Smooth muscle cell (in vitro differentiated cells): Measurements from ENCODE around the gene NR2F2. TPM values are rescaled to one million over a fixed set of nuclear protein-coding genes. Genes with fewer than 3 reads are reported as not detected.

ENCODE experiments used
- DNase-seq: peaks from one replicate; lab custom pipeline; 2025; ENCODE audit not compliant: unreplicated experiment; lab: John Stamatoyannopoulos, UW
- H2AFZ ChIP-seq: fragments of 200-600 bp; sonication (generic); 2 replicates; pipeline ENCODE4 v1.6.0; 2016; ENCODE audit warnings: antibody characterized with exemption, low read depth, mild to moderate bottlenecking
- H3F3A ChIP-seq: fragments of 200-600 bp; sonication (generic); 2 replicates; pipeline ENCODE4 v1.6.0; 2017; ENCODE audit warnings: antibody characterized with exemption, low read depth
- H3K27ac ChIP-seq: fragments of 200-600 bp; sonication (generic); 2 replicates; pipeline ENCODE4 v1.5.1; 2016; ENCODE audit warnings: low read depth, mild to moderate bottlenecking
- H3K27me3 ChIP-seq: fragments of 200-600 bp; sonication (generic); 2 replicates; pipeline ENCODE4 v1.6.1; 2016; ENCODE audit warnings: low read depth, mild to moderate bottlenecking
- H3K36me3 ChIP-seq: fragments of 200-600 bp; sonication (generic); 2 replicates; pipeline ENCODE4 v1.5.1; 2016; ENCODE audit warnings: low read depth
- H3K4me1 ChIP-seq: fragments of 200-600 bp; sonication (generic); 2 replicates; pipeline ENCODE4 v1.5.1; 2016; ENCODE audit warnings: low read depth
- H3K4me2 ChIP-seq: fragments of 200-600 bp; sonication (generic); 2 replicates; pipeline ENCODE4 v1.6.0; 2016; ENCODE audit warnings: mild to moderate bottlenecking
- H3K4me3 ChIP-seq: fragments of 200-600 bp; sonication (generic); 2 replicates; pipeline ENCODE4 v1.5.1; 2016; ENCODE audit warnings: mild to moderate bottlenecking
- H3K79me2 ChIP-seq: fragments of 200-600 bp; sonication (generic); 2 replicates; pipeline ENCODE4 v1.6.0; 2016; ENCODE audit warnings: low read depth, mild to moderate bottlenecking
- H3K9ac ChIP-seq: fragments of 200-600 bp; sonication (generic); 2 replicates; pipeline ENCODE4 v1.6.0; 2016; ENCODE audit warnings: low read depth
- H3K9me3 ChIP-seq: fragments of 200-600 bp; sonication (generic); replicated peaks from 2 replicates; pipeline ENCODE4 v1.5.1; 2016; ENCODE audit warnings: low read depth
- H4K20me1 ChIP-seq: fragments of 200-600 bp; sonication (generic); 2 replicates; pipeline ENCODE4 v1.6.0; 2016; ENCODE audit warnings: low read depth
- WGBS: methylation state at CpG from one replicate; pipeline ENCODE4 v1.1.7; 2016; ENCODE audit warnings: low lambda C conversion rate; 5-methylcytosine and 5-hydroxymethylcytosine counted together
- polyA plus RNA-seq: library from polyadenylated mRNA; unstranded; fragments of >200 nt; fragmentation: Nextera tagmentation; extraction: Ambion mirVana; gene quantifications from 2 replicates; pipeline ENCODE4 v1.2.1, GENCODE V29; 2016
- total RNA-seq: library from RNA; depleted of rRNA; stranded (reverse); fragments of >200 nt; gene quantifications from 2 replicates; pipeline ENCODE4 v1.2.3, GENCODE V29; 2014
- TF ChIP-seq, protein P1 (sequence below): fragments of 200-600 bp; sonication (generic); IDR thresholded peaks from 2 replicates; pipeline ENCODE4 v1.5.1; 2017; ENCODE audit warnings: borderline replicate concordance, mild to moderate bottlenecking, antibody characterized with exemption; ENCODE audit not compliant: insufficient read depth, poor library complexity, severe bottlenecking

NR2F2 gene
- total and polyA plus RNA-seq, 2 experiments from 2014 or later = 4.7 to 9.8 TPM

DNA sequence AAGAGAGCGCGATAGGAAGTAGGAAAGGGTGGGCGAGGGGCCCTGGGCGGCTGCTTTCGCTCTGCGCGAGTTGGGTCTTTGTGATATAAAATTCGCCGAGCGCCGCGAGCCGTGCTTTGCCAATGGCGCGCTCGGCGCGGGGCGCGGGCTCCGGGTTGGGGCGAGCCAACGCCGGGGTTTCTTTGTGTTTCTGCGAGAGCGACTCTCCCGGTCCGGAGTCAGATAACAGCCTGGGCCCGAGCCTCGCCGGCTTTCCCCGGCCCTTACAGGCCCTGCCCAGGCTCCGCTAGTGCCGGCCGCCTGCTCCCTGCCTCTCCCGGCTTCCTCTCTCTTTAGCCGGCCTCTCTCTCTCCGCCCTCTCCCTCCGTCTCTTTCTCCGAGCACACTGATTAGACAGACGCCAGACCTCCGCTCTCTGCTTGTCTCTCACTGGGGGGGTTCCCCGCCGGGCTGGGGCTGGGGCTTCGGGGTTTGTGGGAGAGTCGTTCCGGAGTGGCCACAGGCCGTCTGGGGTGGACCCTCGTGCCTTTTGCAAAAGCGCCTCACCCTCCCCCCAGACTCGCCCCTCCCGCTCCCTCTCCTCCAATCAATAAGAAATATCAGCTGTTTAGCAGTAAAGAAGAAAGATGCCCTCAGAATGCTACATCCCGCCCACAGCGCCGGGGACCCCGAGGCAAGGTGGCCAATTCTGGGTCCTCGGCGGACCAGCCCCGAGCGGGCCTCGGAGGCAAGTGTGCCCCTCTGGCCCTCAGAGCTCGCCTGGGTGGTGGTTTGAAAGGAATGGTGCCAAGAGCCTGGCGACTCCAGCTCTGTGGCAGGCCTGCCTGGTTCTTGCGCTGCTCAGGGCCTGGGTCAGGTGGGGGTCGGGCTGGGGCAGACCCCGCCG lies 2.9 kb downstream of the NR2F2 start:
- Histone ChIP-seq H3K36me3 (no peaks in the 10 kb centered on the region), H4K20me1 (peaks cover 49% of the 10 kb centered on the region), H3K4me3 (peak overlapping the region; percentile 79), H3K79me2 (peaks cover 46% of the 10 kb centered on the region), H3K9me3 (no peaks in the 10 kb centered on the region), H3K9ac (peak overlapping the region; percentile 35), H3F3A (no peaks in the 10 kb centered on the region), H3K27ac (no peak overlapping the region), H3K27me3 (peaks cover 69% of the 10 kb centered on the region), H3K4me1 (peaks cover 40% of the 10 kb centered on the region), H3K4me2 (peak overlapping the region; percentile 96), H2AFZ (peak overlapping the region; percentile 77)
- TF ChIP-seq, protein P1, sequence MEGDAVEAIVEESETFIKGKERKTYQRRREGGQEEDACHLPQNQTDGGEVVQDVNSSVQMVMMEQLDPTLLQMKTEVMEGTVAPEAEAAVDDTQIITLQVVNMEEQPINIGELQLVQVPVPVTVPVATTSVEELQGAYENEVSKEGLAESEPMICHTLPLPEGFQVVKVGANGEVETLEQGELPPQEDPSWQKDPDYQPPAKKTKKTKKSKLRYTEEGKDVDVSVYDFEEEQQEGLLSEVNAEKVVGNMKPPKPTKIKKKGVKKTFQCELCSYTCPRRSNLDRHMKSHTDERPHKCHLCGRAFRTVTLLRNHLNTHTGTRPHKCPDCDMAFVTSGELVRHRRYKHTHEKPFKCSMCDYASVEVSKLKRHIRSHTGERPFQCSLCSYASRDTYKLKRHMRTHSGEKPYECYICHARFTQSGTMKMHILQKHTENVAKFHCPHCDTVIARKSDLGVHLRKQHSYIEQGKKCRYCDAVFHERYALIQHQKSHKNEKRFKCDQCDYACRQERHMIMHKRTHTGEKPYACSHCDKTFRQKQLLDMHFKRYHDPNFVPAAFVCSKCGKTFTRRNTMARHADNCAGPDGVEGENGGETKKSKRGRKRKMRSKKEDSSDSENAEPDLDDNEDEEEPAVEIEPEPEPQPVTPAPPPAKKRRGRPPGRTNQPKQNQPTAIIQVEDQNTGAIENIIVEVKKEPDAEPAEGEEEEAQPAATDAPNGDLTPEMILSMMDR = no peak
- 6% methylated on average over 52 of the region's 67 CpGs for whole genome bisulfite sequencing
- DNase-seq = no peak

DNA sequence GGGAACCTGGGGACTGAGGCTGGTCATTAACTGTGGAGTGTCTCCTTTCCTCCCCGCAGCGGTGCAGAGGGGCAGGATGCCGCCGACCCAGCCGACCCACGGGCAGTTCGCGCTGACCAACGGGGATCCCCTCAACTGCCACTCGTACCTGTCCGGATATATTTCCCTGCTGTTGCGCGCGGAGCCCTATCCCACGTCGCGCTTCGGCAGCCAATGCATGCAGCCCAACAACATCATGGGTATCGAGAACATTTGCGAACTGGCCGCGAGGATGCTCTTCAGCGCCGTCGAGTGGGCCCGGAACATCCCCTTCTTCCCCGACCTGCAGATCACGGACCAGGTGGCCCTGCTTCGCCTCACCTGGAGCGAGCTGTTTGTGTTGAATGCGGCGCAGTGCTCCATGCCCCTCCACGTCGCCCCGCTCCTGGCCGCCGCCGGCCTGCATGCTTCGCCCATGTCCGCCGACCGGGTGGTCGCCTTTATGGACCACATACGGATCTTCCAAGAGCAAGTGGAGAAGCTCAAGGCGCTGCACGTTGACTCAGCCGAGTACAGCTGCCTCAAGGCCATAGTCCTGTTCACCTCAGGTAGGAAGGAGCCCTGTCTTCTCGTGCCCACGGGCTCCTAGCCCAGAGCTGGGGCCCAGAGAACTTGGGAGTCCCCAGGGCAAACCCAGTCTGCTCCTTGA lies 3.7 kb downstream of the NR2F2 start:
- no peaks in the 10 kb centered on the region for H3K36me3 ChIP-seq
- no peak overlapping the region for H3K9ac ChIP-seq
- DNase-seq = no peak
- TF ChIP-seq, protein P1 = no peak
- peak overlapping the region; percentile 79 for H3K4me3 ChIP-seq
- peaks cover 41% of the 10 kb centered on the region for H3K4me1 ChIP-seq
- peaks cover 49% of the 10 kb centered on the region for H4K20me1 ChIP-seq
- 33% methylated on average over 49 of the region's 49 CpGs for WGBS
- peaks cover 69% of the 10 kb centered on the region for H3K27me3 ChIP-seq
- no peaks in the 10 kb centered on the region for H3F3A ChIP-seq
- no peak overlapping the region for H3K27ac ChIP-seq
- H3K9me3 ChIP-seq = no peaks in the 10 kb centered on the region
- peaks cover 52% of the 10 kb centered on the region for H3K79me2 ChIP-seq
- H3K4me2 ChIP-seq = peak overlapping the region; percentile 96
- H2AFZ ChIP-seq = no peak overlapping the region

DNA sequence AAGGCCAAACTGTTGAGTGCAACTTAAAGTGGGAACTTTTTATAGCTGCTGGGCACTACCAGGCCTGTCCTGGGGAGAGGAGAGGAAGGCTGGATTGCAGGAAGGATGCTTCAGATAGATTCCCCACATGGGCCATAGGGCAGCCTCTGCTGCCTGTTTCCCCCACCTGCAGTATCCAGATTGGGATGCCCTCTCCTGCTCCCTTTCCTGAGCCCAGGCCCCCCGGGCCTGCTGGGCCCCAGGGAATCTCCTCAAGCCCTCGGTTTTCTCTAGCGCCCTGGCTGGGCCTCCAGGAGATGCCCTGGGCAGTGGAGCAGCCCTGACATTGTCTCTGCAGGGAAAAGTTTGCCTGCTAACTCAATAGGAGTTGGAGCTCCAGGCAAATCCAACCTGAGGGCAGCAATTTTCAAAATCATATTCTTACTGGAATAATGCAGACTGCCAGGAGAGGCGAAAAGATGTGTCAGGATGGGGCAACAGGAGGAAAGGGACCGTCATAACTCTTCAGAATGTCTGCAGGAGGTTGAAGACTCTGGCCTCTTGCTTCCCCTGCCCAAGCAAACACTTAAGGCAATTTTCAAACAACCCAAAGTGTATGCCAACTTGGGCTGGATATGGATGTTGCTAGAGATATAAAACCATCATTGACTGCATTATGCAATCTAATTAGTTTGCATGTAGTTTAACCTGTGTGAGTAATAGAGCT lies 4.4 kb downstream of the NR2F2 start:
- no peak overlapping the region for H3K27ac ChIP-seq
- no peak overlapping the region for H3K9ac ChIP-seq
- H3K4me1 ChIP-seq = peaks cover 41% of the 10 kb centered on the region
- peak overlapping the region; percentile 96 for H3K4me2 ChIP-seq
- no peaks in the 10 kb centered on the region for H3K36me3 ChIP-seq
- H3K79me2 ChIP-seq = peaks cover 55% of the 10 kb centered on the region
- no peaks in the 10 kb centered on the region for H3F3A ChIP-seq
- DNase-seq = no peak
- peak overlapping the region; percentile 79 for H3K4me3 ChIP-seq
- no peak overlapping the region for H2AFZ ChIP-seq
- 67% methylated on average over 5 of the region's 5 CpGs for WGBS
- H3K27me3 ChIP-seq = peaks cover 65% of the 10 kb centered on the region
- no peaks in the 10 kb centered on the region for H3K9me3 ChIP-seq
- TF ChIP-seq, protein P1 = no peak
- peaks cover 49% of the 10 kb centered on the region for H4K20me1 ChIP-seq
